Renal cortical epithelial cell (primary cell): ENCODE measurements around the gene CCN5. TPM values are rescaled to one million over a fixed set of nuclear protein-coding genes. Genes with fewer than 3 reads are reported as not detected.
"Not testable (repeated sequence)": the region's sequence is repeated elsewhere in the genome, so short reads cannot be mapped to it uniquely, and the experiment has no call there.

Source experiments
- DNase-seq: peaks from one replicate; pipeline ENCODE4 v3.0.0-alpha.2; 2011; ENCODE audit warnings: low read depth
- total RNA-seq: library from RNA; depleted of rRNA; stranded (reverse); fragments of >200 nt; gene quantifications from 2 replicates; pipeline ENCODE4 v1.2.3, GENCODE V29; 2014

CCN5 gene
- total RNA-seq, 1 donor from 2014 or later = 0.10 TPM

DNA sequence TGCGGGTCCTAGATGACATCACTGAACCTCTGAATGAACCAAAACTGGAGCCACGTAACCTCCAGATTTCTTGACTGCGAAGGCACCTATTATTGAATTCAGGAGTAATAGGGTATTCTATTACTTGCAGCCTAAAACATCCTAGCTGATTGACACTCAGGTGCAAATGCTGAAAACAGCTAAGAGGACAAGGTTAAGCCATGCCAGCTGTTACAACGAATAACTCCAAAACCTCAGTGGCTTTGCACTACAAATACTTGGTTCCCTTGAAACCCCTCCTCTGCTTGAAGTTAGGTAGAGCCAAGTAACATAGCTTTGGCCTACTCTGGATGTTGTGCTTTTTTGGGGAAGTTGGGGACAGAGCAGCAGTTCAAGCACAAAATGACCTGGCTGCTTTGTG, 21.0 kb upstream of the CCN5 start:
- no peak for DNase-seq

DNA sequence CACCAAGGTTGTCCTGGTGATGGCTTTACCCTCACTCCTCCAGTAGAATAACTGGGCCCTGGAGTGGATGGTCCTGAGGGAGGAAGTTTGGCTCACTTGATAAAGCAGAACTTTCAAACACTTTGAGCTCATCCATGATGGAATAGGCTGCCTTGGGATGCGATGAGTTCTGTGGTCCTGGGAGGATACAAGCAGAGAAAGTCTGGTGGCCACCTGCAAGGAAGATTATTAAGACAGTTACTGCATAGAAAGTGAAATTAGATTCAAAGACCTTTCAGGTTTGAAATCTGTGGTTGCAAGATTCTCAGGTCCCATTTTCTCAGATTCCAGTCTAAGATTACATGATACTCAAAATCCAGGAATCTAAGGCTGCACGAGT, 19.9 kb upstream of the CCN5 start:
- no peak for DNase-seq

DNA sequence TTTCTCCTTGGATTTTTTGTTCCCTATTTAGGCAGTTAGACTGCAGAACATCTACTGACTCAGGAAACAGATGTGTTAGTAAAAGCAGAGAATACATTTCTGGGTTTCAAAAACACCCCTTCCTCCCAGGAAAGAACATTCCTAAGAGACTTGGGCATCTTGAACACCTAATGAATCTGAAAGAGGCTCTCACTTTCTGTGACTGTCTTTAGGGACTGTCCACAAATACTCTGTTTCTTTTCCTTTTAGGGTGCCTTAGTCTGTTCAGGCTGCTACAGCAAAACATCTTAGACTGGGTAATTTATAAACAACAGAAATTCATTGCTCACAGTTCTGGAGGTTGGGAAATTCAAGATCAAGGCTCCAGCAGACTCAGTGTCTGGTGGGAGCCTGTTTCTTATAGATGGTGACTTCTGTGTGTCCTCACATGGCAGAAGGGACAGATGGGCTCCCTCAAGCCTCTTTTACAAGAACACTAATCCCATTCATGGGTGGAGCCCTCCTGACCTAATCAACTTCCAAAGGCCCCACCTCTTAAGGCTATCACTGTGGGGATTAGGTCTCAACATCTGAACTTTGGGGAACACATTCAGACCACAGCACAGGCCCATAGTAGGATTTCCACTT, 19.4 kb upstream of the CCN5 start:
- DNase-seq = peak; percentile 66

DNA sequence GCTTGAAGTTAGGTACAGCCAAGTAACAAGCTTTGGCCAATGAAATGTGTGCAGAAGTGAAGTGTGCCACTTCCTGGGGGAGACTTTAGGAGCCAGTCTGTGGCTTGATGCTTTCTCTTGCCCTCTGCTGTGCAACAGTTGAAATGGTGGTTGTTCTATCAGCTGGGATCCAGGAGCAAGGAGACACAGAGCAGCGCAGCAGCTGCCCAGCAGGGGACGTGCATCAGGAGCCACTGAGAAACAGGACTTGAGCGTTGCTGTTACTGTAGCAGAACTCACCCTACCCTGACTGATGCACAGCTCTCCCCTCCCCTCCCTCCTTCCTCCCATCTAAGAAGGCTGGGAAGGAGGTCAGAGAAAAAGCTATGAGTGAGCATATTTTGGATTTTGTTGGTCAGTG, 18.9 kb upstream of the CCN5 start:
- DNase-seq = no peak

DNA sequence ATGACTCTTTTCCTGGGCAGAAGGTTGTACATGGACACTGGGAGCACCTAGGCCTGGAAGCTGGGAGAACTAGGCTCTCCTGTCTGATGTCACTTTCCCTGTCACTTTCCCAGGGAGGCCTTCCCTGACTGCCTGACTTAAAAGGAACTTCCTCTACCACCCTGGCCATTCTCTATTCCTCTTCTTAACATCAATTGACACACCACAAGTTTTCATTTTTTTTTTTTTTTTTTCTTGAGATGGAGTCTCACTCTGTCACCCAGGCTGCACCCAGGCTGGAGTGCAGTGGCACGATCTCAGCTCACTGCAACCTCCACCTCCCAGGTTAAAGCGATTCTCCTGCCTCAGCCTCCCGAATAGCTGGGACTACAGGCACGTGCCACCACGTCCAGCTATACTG, 18.1 kb upstream of the CCN5 start:
- not testable (repeated sequence) for DNase-seq

DNA sequence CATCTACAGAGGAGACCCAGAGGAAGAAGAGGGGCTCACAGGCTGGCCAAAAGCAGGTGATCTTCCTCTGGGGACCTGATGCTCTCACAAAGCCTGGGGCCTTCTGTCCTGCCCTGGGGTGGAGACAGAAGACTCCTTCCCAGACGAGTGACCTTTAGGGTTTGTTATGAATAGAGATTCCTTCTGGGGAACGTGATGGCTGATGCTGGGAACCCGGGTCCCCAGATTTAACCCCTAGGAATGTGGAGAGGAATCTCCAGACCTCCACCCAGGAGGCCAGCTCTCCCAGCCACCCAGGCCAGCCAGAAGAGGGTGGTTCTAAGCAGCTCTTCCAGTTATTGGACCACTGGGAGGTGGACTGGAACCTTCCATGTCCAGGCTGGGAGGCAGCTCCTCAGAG, 16.8 kb upstream of the CCN5 start:
- no peak for DNase-seq

DNA sequence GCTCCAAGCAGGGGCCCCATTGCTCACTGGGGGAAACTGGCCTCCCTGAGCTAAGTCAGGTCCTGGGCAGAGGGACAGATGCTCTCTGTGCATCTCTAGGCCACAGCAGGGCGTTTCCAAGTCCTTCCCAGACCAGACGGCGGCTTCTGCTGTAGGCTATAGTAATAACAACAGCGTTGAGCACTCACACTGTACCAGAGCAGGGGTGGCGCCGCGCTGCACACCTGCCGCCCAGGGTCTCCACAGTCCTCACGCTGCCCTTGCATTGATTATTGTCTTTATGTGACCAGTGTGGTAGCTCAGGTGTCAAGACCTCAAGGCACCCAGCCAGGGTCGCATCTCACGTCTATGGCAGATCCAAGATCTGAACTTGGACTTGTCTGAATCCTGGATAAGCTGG, 14.9 kb upstream of the CCN5 start:
- no peak for DNase-seq

DNA sequence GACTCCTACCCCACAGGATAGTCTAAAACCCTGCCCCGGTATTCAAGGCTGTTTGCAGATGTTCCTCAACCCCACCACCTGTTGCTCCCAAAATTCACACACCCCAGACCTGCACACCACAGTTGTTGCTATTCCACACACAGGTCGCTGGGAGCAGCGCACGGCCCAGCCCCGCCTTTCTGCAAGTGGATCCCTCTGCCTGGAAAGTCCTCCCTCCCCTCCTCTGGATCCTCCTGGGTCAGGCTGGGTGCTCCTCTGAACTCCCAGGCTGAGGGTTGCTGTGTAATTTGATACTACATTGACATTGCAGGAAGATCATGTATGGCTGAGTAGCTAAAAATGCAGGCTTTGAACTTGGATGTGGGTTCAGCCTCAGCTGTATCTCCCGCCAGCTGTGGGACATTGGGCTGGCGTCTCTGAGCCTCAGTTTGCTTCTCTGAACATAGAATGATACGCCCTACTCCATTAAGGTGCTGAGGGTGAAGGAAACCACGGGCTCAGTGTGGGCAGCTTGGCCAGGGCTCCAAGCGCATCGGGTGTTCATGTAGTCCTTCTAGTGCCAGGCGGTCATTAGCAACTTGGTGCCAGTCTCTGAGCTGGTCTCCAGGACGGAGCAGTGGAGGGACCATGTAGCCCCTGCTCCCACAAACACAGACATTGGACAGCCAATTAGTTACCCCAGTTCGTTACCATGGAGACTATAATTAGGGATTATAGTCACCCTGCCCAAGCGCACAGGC, 13.9 kb upstream of the CCN5 start:
- DNase-seq = peak; percentile 51

DNA sequence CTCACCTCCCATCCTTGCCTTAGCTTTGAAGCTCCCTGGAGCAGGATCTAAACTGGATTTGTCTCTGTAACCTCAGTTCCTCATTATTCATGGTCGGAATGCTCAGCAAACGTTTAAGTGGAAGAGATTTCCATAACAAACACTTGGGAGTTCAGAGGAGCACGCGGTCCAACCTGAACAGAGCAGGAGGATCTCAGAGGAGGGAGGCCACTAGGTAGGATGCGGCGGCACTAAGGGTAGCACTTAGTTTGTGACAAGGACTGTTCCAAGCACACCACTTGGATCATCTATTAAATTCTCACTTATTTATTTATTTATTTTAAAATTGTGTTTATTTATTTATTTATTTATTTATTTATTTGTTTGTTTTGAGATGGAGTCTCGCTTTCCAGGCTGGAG, 13.3 kb upstream of the CCN5 start:
- no peak for DNase-seq

DNA sequence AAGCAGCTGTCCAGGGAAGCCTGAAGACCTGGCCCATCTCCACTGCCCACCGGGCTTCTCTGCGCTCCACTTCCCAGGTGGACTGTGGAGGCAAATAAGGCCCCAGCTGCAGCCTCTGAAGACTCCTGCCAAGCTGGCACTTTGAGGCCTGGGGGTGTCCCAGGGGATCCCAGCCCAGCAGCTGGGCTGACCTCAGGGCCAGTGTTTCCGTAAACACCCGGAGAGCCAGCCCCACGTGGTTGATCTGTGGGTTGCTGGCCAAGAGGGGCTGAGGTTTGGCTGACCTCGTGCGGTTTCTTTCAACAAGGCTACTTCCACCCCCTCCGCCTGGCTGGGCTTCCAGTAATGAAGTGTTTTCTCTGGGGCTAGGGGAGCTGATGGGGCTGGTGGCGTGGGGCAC, 12.4 kb upstream of the CCN5 start:
- DNase-seq = peak; percentile 78

DNA sequence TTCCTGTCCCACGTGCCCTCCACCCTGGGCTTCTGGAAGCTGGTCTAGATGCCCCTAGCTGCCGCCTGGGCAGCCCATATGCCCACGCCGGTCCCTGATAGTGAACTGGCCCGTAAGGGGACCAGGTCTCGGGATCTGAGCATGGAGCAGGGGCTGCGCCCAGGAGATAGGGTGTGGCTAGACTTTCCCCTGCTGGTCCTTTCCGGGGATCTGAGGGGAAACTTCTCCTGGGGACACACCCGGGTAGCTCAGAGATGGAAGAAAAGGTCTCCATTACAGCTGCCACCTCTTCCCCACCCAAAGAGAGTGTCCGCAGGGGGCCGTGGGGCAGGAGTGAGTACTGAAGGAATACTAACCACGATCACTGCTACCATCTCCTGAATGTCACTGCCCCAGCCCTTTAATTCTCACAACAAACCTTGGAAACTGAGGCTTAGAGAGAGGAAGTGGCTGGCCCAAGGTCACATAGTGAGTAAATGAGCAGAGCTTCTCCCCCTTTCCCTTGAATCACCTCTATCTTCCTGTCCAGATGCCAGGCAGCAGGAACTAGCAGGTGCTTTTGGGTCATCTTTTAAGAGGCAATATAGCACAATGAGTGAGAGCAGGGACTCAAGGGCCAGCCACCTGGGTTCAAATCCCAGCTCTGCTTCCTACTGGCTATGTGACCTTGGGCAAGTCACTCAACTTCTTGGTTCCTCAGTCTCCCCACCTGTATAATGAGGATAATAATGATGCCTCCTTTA, 11.8 kb upstream of the CCN5 start:
- no peak for DNase-seq

DNA sequence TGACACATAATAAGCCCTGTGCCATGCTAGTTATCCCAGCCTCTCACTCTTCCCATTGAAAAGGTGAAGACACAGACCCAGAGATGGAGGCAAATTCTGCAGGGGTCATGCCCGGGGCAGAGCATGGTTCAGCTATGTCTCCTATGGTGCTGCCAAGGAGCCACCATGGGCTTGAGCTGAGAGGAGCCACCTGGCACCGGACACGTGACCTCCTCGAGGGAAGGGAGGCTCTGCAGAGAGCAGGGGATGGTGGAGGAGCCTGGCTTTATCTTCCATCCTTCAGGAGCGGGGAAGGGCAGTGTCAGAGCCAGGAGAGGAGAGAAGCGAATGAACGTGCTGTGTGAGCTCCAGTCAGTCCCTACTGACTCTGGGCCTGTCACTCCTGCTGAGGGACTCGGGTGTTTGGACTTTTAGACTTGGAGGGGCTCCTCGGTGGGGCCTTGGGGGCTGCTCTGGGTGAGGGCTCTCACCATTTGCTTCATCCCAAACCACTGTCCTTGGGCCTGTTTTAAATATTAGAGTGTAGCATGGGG, 11.1 kb upstream of the CCN5 start:
- no peak for DNase-seq

DNA sequence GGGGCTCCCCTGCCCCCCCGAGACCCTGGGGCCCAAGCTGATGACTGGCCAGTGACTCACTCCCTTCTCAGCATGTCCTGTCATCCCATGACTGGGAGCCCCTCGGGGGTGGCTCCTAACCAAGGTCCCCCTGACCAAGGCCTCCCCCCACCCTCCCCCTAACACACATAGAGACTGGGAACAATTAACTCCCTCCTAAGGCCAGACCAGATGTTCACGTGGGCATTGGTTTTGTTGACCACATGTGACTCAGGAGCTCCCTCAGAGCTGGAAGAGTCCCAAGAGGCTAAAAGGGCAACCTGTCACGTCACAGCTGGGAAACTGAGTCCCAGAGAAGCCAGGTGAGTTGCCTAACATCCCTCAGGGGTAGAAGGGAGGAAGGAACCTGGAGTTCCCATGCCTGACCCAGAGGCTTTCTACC, 10.6 kb upstream of the CCN5 start:
- DNase-seq = peak; percentile 82

DNA sequence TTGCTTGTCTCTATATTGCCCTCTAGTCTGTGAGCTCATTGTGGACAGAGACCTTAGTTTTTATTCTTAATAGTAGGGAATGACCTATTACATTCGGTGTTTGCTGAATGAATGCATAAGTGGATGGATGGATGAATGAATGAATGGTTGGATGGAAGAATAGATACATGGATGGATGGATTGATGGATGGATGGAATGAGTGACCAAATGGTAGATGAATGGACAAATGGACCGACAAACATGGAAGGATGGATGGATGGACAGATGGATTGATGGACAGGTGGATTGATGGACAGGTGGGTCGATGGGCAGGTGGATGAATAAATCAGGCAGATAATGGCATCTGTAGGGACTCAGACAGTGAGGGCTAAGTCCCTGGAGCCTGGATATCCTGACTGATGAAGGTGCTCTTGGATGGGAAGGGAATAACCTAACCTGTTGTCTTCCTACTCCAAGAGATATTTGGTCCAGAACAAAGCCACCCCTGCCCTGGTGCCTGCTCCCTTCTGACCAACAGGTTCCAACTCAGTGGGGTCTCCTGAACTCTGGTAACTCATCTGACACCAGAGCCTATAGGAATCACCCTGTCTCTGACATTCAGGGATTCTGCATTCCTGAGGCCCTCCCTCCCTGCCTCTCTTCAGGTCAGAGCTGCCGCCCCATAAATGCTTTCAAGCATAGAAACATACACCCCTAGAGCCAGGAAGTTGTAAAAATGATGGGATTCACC, 9.6 kb upstream of the CCN5 start:
- DNase-seq = no peak

DNA sequence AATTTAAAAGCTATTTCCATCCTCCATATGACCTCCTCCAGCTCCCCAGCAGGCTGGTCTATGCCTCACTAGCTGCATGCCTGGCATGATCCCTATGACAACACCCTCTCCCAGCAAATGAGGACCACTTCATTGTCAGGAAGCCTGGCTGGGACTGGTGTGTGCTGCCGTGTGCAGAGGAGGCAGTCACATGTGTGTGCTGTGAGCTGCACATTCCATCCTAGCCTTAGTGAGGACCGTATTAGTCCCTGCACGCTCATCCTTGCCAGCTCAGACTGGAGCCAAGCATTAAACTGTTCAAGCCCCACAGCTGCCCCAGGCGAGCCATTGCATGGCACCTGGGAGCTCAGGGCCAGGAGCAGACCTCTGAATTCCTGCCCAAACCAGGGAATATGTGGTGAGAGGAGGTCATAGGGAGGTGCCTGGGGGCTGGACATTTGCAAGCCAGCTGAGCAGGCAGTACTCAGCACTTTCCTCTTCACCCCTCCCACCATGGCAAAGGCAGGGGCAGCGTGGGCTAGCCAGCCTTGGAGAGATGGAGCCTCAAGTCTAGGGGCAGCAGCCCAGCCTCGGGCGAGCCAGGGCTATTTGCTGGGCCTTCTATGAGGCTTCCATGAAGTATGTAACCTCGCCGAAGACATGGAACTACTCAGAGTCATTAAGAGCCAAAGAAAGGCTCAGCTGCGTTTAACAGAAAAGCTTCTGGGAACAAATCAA, 8.7 kb upstream of the CCN5 start:
- DNase-seq = peak; percentile 66

DNA sequence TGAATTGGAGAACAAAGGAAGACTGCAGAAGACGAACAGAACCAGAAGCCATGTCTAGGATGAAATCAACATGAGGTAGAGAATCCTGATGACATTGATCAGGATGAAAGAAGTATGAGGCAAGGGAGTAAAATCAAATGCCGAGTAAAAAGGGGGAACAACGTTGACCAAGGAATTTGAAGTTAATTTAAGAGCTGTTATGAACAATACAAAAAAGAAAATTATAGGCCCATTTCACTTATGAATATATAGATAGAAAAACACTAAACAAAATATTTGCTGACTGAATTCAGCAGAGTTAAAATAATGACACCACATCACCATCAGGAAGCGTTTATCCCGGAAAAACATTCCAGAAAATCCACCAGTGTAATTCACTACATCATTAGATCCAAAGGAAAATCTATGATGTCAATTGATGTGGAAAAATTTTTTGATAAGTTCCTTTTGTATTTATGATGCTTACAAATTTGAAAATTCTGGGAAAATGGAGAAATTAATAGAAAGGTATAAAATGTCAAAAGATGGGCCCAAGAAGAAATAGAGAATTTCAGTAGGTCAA, 8.1 kb upstream of the CCN5 start:
- DNase-seq = no peak

DNA sequence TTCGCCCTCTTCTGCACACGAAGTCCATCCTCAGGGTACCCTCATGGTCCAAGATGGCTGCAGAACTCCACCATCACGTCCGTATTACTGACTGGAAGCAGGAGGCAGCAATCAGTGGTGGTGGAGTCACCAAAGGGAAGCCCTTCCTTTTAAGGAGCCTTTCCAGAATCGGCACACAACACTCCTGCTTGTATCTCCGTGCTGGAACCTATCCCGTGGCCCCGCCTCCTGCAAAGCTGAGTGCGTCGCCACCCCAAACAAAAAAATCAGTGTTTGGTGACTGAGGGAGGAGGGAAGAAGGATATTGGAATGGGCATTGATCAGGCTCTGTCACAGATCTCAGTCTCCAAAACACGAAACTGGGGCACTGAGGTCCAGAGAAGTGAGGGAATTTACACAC, 5.8 kb upstream of the CCN5 start:
- DNase-seq = no peak

DNA sequence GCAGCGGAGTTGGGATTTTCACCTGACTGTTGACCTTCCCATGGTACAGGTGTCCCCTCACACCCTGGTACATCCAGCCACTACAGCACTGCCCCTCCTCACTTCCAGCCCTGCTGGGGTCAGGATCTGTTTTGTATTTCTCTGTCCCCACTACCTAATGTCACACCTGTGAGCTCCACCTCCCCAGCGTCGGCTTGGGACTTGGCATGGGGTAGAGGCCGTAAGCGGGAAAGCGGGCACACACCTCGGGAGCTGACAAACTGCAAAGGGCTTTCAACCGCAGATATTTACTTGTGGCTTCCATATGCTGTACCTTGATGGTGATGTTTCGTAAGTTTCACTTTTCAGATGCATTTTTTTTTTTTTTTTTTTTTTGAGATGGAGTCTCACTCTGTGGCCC, 5.4 kb upstream of the CCN5 start:
- no peak for DNase-seq

DNA sequence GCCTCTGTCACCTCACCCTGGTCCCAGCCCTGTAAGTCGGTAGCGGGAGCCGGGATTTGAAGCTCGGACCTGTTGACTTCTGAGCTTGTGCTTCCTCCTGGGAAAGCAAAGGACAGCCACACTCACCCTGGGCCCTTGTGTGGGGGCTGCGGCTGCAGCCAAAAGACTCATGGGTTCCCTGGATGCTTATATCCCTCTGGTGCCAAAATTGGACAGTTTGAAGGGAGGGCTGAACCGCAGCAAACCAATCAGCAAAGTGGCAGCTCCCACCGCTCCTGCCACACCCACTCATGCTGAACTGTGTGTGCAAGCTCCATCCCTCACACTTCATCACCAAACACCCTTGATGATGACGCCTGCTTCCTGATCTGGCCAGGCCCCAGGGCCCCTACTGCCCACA, 3.9 kb upstream of the CCN5 start:
- no peak for DNase-seq

DNA sequence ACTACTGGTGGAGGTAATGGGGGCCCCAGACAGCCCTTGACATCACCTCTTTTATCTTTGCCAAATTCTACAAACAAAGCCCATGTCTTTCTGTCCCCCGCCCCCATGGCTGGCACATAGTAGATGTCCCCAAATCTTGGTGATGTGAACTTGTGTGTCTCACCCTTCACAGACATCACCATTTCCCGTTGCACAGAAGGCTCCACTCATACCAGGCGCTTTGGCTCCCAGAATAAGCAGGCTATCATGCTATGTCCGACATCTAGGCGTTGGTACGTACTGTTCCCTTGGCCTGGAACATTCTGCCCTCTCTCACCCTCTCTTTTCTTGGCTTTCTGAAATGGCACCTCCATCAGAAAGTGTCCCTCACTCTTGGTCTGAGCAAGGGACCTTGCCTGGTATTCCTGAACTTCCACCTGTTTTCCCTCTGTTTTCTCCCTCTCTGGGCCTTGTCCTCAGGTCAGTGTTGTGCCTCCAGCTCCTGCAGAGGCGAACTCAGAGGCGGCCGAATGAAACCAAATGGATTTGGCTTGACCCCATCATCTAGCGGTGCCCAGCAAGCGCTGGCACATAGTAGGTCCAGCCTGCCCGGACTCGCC, 968 bp upstream of the CCN5 start:
- DNase-seq = no peak
